Sigmoid colon (tissue), 4 donors: ENCODE results near the gene TMEM259.
"Not testable (repeated sequence)": the region's sequence is repeated elsewhere in the genome, so short reads cannot be mapped to it uniquely, and the experiment has no call there.

Experiments
- EP300 ChIP-seq, 4 donors: sonication (generic); formaldehyde crosslinking; IDR thresholded peaks; one replicate each; pipeline ENCODE4 v1.6.1; 2017; ENCODE audit warnings: antibody characterized with exemption in 4 of 4
- POLR2A ChIP-seq, 2 donors: fragments of 450-650 bp; IDR thresholded peaks; one replicate each; pipeline ENCODE4 v1.6.1; 2016; ENCODE audit warnings: antibody characterized with exemption in 2 of 2, mild to moderate bottlenecking in 2 of 2, moderate library complexity in 2 of 2
- POLR2AphosphoS5 ChIP-seq, 4 donors: sonication (generic); formaldehyde crosslinking; IDR thresholded peaks; one replicate each; pipeline ENCODE4 v1.6.1; 2017; ENCODE audit warnings: antibody characterized with exemption in 4 of 4
- TF ChIP-seq, protein P1 (sequence below), 4 experiments: fragments of 450-650 bp in 3 of 4; fragments of 200-600 bp in 1 of 4; IDR thresholded peaks; one replicate each; pipeline ENCODE4 v1.5.1; 2016 to 2019; ENCODE audit warnings: antibody characterized with exemption in 4 of 4, mild to moderate bottlenecking in 3 of 4, moderate library complexity in 2 of 4

DNA sequence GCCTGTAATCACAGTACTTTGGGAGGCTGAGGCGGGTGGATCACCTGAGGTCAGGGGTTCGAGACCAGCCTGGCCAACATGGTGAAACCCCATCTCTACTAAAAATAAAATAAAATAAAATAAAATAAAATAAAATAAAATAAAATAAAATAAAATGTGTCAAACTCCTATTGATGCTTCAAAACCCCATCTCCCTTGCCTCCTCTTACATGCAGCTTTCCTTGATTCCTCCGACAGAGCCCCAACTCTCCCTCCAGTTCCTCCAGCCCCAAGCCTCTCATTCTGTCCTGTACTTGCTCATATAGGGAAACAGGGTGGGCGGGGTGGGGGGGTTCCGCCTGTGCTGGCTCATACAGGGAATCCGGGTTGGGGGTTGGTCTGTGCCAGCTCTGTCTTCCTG, 4.2 kb upstream of the TMEM259 start:
- TF ChIP-seq, protein P1, sequence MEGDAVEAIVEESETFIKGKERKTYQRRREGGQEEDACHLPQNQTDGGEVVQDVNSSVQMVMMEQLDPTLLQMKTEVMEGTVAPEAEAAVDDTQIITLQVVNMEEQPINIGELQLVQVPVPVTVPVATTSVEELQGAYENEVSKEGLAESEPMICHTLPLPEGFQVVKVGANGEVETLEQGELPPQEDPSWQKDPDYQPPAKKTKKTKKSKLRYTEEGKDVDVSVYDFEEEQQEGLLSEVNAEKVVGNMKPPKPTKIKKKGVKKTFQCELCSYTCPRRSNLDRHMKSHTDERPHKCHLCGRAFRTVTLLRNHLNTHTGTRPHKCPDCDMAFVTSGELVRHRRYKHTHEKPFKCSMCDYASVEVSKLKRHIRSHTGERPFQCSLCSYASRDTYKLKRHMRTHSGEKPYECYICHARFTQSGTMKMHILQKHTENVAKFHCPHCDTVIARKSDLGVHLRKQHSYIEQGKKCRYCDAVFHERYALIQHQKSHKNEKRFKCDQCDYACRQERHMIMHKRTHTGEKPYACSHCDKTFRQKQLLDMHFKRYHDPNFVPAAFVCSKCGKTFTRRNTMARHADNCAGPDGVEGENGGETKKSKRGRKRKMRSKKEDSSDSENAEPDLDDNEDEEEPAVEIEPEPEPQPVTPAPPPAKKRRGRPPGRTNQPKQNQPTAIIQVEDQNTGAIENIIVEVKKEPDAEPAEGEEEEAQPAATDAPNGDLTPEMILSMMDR (IDR thresholded peaks at IDR 0.05) = not testable (repeated sequence)
- not testable (repeated sequence) for TF ChIP-seq POLR2A, POLR2AphosphoS5, EP300 (IDR thresholded peaks at IDR 0.05)
